HG03442 (cell line): ENCODE results near the gene TBC1D28.
"Not testable (repeated sequence)": the region's sequence is repeated elsewhere in the genome, so short reads cannot be mapped to it uniquely, and the experiment has no call there.

ENCODE experiments used
- ATAC-seq: cut with Tn5 transposase; IDR thresholded peaks from one replicate; pipeline ENCODE4 v1.9.1; 2021; ENCODE audit warnings: mild to moderate bottlenecking, moderate library complexity; ENCODE audit not compliant: unreplicated experiment

TBC1D28 gene

GRCh38 chr17:18617613-18618012 is 26.6 kb downstream of the TBC1D28 start:
- ATAC-seq, result not testable (repeated sequence)

- not testable (repeated sequence) for ATAC-seq
Measured at GRCh38 chr17:18613016-18613415, 31.2 kb downstream of the TBC1D28 start.

GRCh38 chr17:18593138-18593537 is 51.1 kb downstream of the TBC1D28 start:
- not testable (repeated sequence) for ATAC-seq
